ENCODE measurements around the gene GMPR2.
"Not testable (repeated sequence)": the region's sequence is repeated elsewhere in the genome, so short reads cannot be mapped to it uniquely, and the experiment has no call there.

GMPR2 gene

GRCh38 chr14:24232121-24232644, 546 bp upstream of the GMPR2 start, which contains the start of gene NEDD8:
NEDD8 (minus strand) TSS chr14:24232367; CDS start chr14:24232267, 100 bp downstream.
- peak; percentile 79 to 87 for DNase-seq

GRCh38 chr14:24233538-24233866, 773 bp downstream of the GMPR2 start:
- DNase-seq, result no peak

DNA sequence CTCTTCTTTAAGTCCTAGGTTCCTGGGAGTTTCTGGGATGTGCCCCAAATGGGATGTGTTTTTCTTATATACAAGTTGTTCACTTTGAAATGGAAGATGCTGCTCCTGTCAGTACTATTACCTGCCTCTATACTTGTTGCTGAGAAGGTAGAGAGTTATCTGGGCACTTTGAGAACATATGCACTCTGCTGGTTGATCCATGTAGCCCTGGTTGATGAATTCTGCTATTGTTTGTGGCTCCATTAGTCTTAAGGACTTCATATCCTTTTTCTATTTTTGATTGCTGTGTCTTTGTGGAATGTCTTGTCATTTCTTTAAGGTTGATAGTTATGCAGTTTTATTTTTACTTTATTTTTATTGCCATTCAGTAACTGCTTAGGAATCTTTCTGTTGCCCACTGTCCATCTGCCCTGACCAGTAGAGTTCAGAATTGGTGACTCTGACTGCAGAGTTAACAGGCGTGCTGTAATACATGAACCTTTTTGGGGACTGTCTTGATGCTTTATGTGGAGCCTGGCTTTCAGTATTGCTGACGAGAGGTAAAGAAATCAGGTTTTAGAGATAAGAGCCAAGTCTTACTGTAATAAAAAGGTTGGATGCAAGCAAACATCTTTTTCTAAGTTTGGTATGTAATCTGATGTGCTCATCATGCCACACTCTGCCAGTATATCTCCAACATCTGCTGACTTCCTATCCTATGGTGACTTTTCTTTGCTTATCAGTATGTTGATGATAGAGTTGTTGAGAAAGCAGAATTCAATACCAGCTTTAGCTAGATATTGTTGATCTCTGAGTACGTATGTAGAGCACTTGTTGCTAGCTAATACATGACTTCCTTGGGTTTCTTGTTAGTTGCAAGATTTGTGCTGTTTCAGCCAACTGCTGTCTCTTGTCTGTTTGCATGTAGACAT, 1.6 kb downstream of the GMPR2 start:
- DNase-seq, result no peak

DNA sequence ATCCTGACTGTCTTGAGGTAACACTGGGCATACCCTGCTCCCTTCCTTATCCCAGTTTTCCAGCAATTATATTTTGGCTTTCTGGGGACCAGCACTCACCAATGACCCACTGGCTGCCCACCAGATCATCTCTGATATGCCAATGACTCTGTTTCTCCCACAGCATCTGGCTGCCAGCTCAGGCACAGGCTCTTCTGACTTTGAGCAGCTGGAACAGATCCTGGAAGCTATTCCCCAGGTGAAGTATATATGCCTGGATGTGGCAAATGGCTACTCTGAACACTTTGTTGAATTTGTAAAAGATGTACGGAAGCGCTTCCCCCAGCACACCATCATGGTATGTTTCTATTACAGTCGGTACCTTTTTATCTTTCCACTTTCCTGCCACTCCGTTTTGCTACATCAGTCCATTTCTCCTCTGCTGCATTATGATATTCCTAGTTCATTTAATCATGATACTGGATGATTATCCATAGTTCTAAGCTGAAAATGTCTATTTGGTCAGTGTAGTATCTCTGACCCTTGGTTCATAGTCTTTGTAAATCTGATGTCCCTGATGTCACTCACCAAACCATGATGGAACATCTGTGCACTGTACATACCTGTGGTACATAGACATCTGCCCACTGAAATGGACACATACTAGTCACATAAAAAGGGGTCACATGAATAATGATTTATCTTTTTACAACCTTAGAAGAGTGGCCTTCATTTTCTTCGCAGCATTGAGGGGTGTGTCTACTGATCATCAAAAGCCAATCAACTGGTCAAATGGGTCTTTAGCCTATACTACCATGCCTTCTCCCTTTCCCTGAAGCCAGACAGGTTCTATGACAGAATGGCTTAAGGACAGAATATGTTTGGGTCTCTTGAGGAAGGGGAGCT, 3.3 kb downstream of the GMPR2 start:
- DNase-seq, result no peak

- DNase-seq, result no peak
These were observed 4.1 kb downstream of the GMPR2 start for GRCh38 chr14:24236689-24237462.

- DNase-seq, result no peak
These were observed 4.8 kb downstream of the GMPR2 start for GRCh38 chr14:24237463-24237955.

GRCh38 chr14:24238123-24238522, 5.4 kb downstream of the GMPR2 start:
- DNase-seq, result no peak

- DNase-seq, result no peak
These were observed 5.9 kb downstream of the GMPR2 start for GRCh38 chr14:24238527-24239037.

GRCh38 chr14:24240110-24240918, 7.6 kb downstream of the GMPR2 start:
- no peak for DNase-seq

DNA sequence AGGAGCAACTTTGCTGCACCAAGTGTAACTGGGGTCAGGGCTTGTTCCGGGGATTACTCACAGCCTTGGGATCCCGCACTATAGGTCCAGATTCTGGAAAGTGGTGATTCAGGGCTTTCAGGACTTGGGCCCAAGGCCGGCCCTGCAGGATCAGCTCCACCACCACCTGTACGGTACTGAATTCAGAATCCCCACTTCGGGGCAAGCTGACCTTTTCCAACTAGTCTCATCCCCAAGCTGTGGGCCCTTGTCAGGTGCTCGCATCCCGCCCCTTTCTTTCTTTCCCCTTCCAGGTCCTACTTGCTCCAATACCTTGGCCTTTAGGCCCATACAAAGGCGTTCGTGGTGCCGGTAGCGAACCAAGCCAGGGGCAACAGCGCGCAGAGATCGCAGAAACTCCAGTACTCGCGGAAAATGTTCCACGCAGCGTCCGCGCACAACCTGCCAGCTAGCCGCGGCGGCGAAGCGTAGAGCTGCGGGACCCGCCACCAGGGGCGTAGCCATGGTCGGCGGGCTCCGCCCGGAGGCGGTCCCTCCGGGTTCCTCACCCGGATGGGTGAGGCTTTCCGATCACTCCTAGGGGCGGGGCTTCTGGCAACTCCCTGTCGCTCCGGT, 9.2 kb downstream of the GMPR2 start:
- peak; percentile 91 to 92 for DNase-seq

- DNase-seq, result no peak
These were observed 10.7 kb downstream of the GMPR2 start for GRCh38 chr14:24243336-24243836.

DNA sequence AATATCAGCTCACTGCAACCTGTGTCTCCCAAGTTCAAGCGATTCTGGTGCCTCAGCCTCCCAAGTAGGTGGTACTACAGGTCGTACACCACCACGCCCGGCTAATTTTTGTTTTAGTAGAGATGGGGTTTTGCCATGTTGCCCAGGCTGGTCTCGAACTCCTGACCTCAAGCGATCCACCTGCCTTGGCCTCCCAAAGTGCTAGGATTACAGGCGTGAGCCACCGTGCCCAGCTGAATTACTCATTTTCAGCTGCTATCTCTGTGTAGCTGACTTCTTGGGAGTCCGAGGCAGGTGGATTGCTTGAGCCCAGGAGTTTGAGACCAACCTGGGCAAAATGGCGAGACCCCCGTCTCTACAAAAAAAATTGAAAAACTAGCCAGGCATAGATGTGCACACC, 12.6 kb downstream of the GMPR2 start:
- DNase-seq, result not testable (repeated sequence)

DNA sequence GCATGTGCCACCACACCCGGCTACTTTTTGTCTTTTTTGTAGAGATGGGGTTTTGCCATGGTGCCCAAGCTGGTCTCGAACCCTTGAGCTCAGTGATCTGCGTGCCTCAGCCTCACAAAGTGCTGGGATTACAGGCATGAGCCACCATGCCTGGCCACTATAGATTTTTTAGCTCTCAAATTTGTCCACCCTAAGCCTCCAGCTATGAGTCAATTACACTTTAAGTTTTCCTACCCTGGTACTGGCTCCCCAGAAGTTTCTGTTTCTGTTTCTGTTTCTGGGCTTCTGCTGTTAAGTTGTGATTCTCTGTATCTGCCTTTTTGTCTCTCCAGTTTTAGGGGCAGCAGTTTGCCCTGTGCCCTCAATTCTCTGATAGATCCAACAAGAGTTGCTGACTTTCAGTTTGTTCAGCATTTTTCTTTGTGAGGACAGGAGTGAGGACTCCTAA, 14.1 kb downstream of the GMPR2 start:
- no peak for DNase-seq

DNA sequence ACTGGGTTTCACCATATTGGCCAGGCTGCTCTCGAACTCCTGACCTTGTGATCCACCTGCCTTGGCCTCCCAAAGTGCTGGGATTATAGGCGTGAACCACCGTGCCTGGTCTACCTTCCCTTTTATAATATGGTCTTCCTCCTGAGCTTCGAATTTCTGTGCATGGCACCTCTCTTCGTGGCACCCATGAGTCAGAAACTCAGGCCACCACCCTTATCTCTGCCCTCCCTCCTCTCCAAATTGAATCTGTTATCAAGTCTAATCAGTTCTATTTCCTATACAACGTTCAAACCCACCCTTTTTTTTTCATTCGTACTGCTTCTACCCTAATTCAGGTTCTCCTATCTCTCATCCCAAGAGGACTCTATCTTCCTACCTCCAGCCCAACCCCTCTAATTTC, 14.7 kb downstream of the GMPR2 start:
- no peak for DNase-seq

GRCh38 chr14:24249230-24250021, 16.7 kb downstream of the GMPR2 start:
- DNase-seq, result no peak

DNA sequence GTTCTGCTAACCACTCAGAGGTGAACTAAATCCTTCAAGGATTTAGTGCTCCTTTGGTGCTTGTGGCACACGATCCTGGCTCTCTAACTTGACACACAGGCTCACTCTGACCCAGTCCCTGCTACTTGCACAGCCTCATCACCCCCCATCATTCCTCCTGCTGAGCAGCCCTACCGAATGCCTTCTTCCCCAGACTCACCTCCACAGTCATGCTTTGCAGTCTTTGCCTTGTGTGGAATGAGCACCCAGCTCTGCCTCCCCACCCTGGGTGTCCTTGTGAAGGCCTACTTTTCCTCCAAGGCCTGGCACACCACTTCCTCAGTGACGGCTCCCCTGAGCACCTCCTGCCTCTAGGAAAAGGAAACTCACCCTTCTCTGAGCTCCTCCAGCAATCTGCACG, 17.6 kb downstream of the GMPR2 start:
- DNase-seq, result no peak

DNA sequence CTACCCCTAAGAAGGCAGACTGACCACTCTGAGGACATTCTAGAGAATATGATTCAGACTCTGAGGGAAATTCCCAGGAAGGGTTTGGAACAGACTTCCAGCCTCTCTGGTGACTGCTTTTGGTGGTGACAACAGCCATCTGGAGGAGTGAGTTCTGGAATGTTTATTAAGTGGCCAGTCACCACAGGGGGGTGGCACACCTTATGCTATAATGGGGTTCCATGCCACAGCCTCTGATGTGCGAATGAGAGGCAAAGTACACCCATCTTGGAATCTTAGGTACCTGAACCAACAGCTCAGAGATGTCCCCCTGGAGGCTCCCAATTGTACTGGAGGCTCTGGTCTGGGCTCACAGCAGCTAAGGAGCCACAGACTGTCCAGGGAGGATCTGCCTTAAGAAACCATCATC, 19.2 kb downstream of the GMPR2 start:
- no peak for DNase-seq

DNA sequence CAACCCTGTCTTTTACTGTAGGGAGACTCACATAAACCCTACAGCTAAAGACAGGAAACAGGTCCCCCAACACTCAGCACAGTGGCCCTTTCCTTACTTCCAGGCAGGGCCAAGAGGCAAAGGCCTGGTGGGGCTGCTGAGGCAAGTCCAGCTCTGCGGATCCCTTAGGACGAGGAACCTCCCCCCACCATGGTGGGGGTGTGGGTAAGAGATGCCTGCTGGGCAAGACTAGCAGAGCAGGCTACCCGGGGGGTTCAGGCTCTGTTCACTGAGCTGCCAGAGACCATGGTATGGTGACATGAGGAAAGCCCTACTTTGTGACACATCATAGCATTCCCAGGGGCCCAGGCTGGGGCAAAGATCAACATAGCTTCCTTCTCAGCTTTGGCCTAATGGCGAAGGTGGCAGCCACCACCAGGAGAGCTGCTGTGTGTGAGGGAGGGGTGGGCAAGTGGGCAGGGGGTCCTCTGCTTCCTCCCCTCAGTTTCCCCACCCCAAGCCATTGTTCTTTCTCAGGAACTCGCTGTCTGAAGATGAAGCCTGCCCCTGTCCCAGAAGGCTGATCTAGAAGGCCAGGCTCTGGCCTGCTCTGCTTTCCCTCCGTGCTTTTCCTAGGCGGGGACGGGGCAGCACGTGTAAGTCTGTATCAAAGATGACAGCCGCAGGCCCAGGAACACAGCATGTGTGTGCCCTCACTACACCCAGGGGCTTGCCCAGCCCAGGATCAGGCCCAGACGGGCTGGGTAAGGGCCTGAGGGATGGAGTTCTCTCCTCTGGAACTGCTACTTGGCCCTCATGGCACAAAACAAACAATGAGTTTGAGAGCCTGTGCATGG, 19.8 kb downstream of the GMPR2 start:
- no peak for DNase-seq

DNA sequence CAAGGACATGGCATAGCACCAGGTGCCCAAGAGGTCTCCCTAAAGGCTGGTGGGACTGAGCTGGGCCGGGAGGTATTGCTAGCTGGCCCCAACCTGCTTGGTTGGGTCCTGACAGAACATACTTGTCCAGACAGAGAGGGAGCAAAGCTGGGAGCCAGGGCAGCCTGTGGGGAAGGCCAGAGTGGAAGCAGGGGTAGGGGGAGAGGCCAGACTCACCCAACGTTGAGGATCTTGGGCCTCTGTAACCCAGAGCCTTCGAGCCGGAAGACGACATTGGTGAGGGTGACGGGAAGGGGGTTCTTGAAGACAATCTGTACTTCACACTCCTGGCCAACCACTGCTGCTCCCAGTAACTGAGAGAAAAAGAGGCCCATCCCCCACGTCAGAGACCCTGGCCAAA, 21.2 kb downstream of the GMPR2 start:
- no peak for DNase-seq

All from NCI-H2081 (cell line).